K562 (cell line): ENCODE results near the gene PHF3. TPM values are rescaled to one million over a fixed set of nuclear protein-coding genes. Genes with fewer than 3 reads are reported as not detected.

Source experiments
- ATF1 ChIP-seq, 2 experiments: fragments of 450-650 bp in 1 of 2; IDR thresholded peaks; 2 replicates each; pipeline ENCODE4 v1.6.1; 2016; ENCODE audit warnings: missing compliant biosample characterization in 1 of 2, missing genetic modification characterization in 1 of 2
- ATF7 ChIP-seq: fragments of 450-650 bp; IDR thresholded peaks from 2 replicates; pipeline ENCODE4 v1.7.1; 2014; ENCODE audit warnings: mild to moderate bottlenecking, moderate library complexity
- CEBPB ChIP-seq: fragments of 450-650 bp; IDR thresholded peaks from 2 replicates; pipeline ENCODE4 v1.6.1; 2016; ENCODE audit warnings: missing genetic modification characterization, missing compliant biosample characterization
- CHCHD3 ChIP-seq: fragments of 250-450 bp; sonication (Bioruptor Pico); IDR thresholded peaks from 2 replicates; pipeline ENCODE4 v2.1.2; 2022; ENCODE audit warnings: mild to moderate bottlenecking
- CTCF ChIP-seq, 3 experiments: IDR thresholded peaks in 2 of 3; conservative IDR thresholded peaks in 1 of 3; 2 replicates each; pipeline ENCODE4 v1.5.1; 2011 to 2012; ENCODE audit warnings: low read length in 3 of 3, mild to moderate bottlenecking in 3 of 3, control low read depth in 2 of 3, improper control_type of control experiment in 1 of 3, inconsistent platforms in 1 of 3, low read depth in 1 of 3, mixed read lengths in 1 of 3, moderate library complexity in 1 of 3; ENCODE audit not compliant: insufficient read depth in 2 of 3
- EP300 ChIP-seq: IDR thresholded peaks from 2 replicates; pipeline ENCODE4 v1.6.1; 2012; ENCODE audit warnings: low read length, improper control_type of control experiment
- EZH2 ChIP-seq: IDR thresholded peaks from 2 replicates; pipeline ENCODE4 v1.6.1; 2012; ENCODE audit warnings: low read depth, mild to moderate bottlenecking, inconsistent platforms, low read length, borderline replicate concordance
- IRF9 ChIP-seq: fragments of 450-650 bp; IDR thresholded peaks from 2 replicates; pipeline ENCODE4 v1.6.1; 2016; ENCODE audit warnings: missing biosample characterization, missing genetic modification characterization
- JUND ChIP-seq, 2 experiments: IDR thresholded peaks; 2 replicates in 1 of 2; 3 replicates in 1 of 2; pipeline ENCODE4 v1.6.1; 2011; ENCODE audit warnings: borderline replicate concordance in 2 of 2, low read depth in 2 of 2, low read length in 2 of 2, improper control_type of control experiment in 1 of 2, missing biosample characterization in 1 of 2, missing genetic modification characterization in 1 of 2, missing genetic modification reagents in 1 of 2
- KHSRP ChIP-seq: fragments of 450-650 bp; IDR thresholded peaks from 2 replicates; pipeline ENCODE4 v1.6.1; 2017
- MCM3 ChIP-seq: fragments of 450-650 bp; IDR thresholded peaks from 2 replicates; pipeline ENCODE4 v1.6.1; 2016
- MCM7 ChIP-seq, 2 experiments: fragments of 450-650 bp; IDR thresholded peaks; 2 replicates each; pipeline ENCODE4 v1.6.1; 2016 to 2018
- PURB ChIP-seq: sonication (generic); formaldehyde crosslinking; IDR thresholded peaks from 2 replicates; pipeline ENCODE4 v1.9.0; 2021; ENCODE audit warnings: low read depth, mild to moderate bottlenecking, missing genetic modification reagents
- STAT5A ChIP-seq: IDR thresholded peaks from 2 replicates; pipeline ENCODE4 v1.6.1; 2012; ENCODE audit warnings: low read length, inconsistent platforms, borderline replicate concordance
- TAL1 ChIP-seq: fragments of 450-650 bp; IDR thresholded peaks from 2 replicates; pipeline ENCODE4 v1.6.1; 2016; ENCODE audit warnings: mild to moderate bottlenecking
- THRB ChIP-seq: fragments of 450-650 bp; formaldehyde crosslinking; conservative IDR thresholded peaks from 2 replicates; pipeline ENCODE4 v1.4.0; 2022; ENCODE audit warnings: mild to moderate bottlenecking, missing genetic modification characterization
- TOE1 ChIP-seq, 2 experiments: fragments of 450-650 bp in 1 of 2; sonication (generic) in 1 of 2; formaldehyde crosslinking in 1 of 2; IDR thresholded peaks; 2 replicates each; pipeline versions ENCODE4 v1.7.1 to v1.8.0; 2016 to 2022; ENCODE audit warnings: borderline replicate concordance in 2 of 2, mild to moderate bottlenecking in 2 of 2, antibody characterized with exemption in 1 of 2, inconsistent platforms in 1 of 2, low read depth in 1 of 2, missing genetic modification reagents in 1 of 2, moderate library complexity in 1 of 2
- ZBTB7A ChIP-seq: IDR thresholded peaks from 2 replicates; pipeline ENCODE4 v1.6.1; 2011; ENCODE audit warnings: low read depth, mild to moderate bottlenecking, low read length, moderate library complexity, borderline replicate concordance; ENCODE audit not compliant: control insufficient read depth
- ZNF512 ChIP-seq: IDR thresholded peaks from 2 replicates; pipeline ENCODE4 v1.6.1; 2016; ENCODE audit warnings: missing genetic modification characterization, missing compliant biosample characterization
- polyA plus RNA-seq, 8 experiments: library from polyadenylated mRNA; depleted of rRNA in 4 of 8; stranded (reverse) in 5 of 8; unstranded in 3 of 8; fragments of >200 nt; fragmentation: Nextera tagmentation in 2 of 8; fragmentation: Illumina TruSeq in 1 of 8; extraction: Ambion mirVana in 2 of 8; extraction: Trizol in 1 of 8; gene quantifications; 2 replicates each; pipeline versions ENCODE4 v1.2.1 to v1.2.3, GENCODE V29; 2011 to 2014; ENCODE audit warnings: inconsistent platforms in 1 of 8, missing spikeins in 1 of 8
- total RNA-seq, 7 experiments: library from RNA; depleted of rRNA in 6 of 7; stranded (reverse); fragments of >200 nt in 6 of 7; fragmentation: Illumina TruSeq in 2 of 7; extraction: Trizol in 2 of 7; gene quantifications; 2 replicates each; pipeline versions ENCODE4 v1.2.1 to v1.2.3, GENCODE V29; 2011 to 2021; ENCODE audit warnings: low replicate concordance in 1 of 7

The PHF3 gene
- total and polyA plus RNA-seq, 9 of the 15 experiments (the other 6 are each of a cell fraction or from before 2014, with no cell fraction given), result 8.1 to 51.2 (median 30.9) TPM

- TF ChIP-seq TOE1 (IDR thresholded peaks at IDR 0.05; ENCODE audit: borderline replicate concordance) (peak; percentile 98), TOE1 (CRISPR knock-in tag; IDR thresholded peaks at IDR 0.05; ENCODE audit: borderline replicate concordance, low read depth) (no peak), IRF9 (0 out of 2 replicates have a peak, but pooled peaks have one; percentile 70), STAT5A (no peak), ATF1 (CRISPR knock-in tag; IDR thresholded peaks at IDR 0.05) (no peak), ATF1 (tag; IDR thresholded peaks at IDR 0.05) (peak; percentile 93), MCM7 (IDR thresholded peaks at IDR 0.05) (no peak), JUND (IDR thresholded peaks at IDR 0.05; ENCODE audit: borderline replicate concordance, low read depth, low read length) (peak; percentile 1; the same call in 1 of the 2 replicates), JUND (tag; IDR thresholded peaks at IDR 0.05; ENCODE audit: borderline replicate concordance, low read depth, low read length) (peak; percentile 30; the same call in 1 of the 3 replicates), KHSRP (no peak), CEBPB (peak; percentile 100), MCM3 (no peak), TAL1 (no peak), CTCF (IDR thresholded peaks at IDR 0.05 in 2 of 3, conservative IDR thresholded peaks at IDR 0.05 in 1 of 3; ENCODE audit: insufficient read depth in 2 of 3, low read depth in 1 of 3, low read length in 3 of 3) (no peak; a peak in 2 of 6 replicates), EZH2 (no peak), ZBTB7A (peak; percentile 88; the same call in 1 of the 2 replicates), CHCHD3 (CRISPR knock-in tag) (no peak), ZNF512 (tag) (no peak), PURB (CRISPR knock-in tag) (no peak), EP300 (no peak; the same call in 1 of the 2 replicates), ATF7 (peak; percentile 77), THRB (CRISPR knock-in tag) (no peak)
Measured at GRCh38 chr6:63635588-63636517, at the start of gene PHF3 (continued).
